Suprapubic skin (tissue), 4 donors: ENCODE measurements around the gene TMEM150A. TPM values are rescaled to one million over a fixed set of nuclear protein-coding genes. Genes with fewer than 3 reads are reported as not detected.

Experiments
- DNase-seq, 2 donors: peaks; one replicate each; pipeline ENCODE4 v3.0.0-alpha.2; 2019; ENCODE audit warnings: low spot score in 2 of 2
- H3K27ac ChIP-seq: fragments of 200-600 bp; sonication (generic); one replicate; pipeline ENCODE4 v1.5.1; 2019
- H3K27me3 ChIP-seq: fragments of 200-600 bp; sonication (generic); one replicate; pipeline ENCODE4 v1.5.1; 2019
- H3K36me3 ChIP-seq: fragments of 200-600 bp; sonication (generic); one replicate; pipeline ENCODE4 v1.5.1; 2019
- H3K4me1 ChIP-seq: fragments of 200-600 bp; sonication (generic); one replicate; pipeline ENCODE4 v1.5.1; 2019
- H3K4me3 ChIP-seq: fragments of 200-600 bp; sonication (generic); one replicate; pipeline ENCODE4 v1.5.1; 2019; ENCODE audit warnings: mild to moderate bottlenecking
- H3K9me3 ChIP-seq: fragments of 200-600 bp; sonication (generic); one replicate; pipeline ENCODE4 v1.5.1; 2019
- EP300 ChIP-seq: sonication (generic); formaldehyde crosslinking; IDR thresholded peaks from one replicate; pipeline ENCODE4 v1.6.1; 2017; ENCODE audit warnings: antibody characterized with exemption
- POLR2A ChIP-seq, 2 donors: fragments of 450-650 bp; IDR thresholded peaks; one replicate each; pipeline ENCODE4 v1.6.1; 2017; ENCODE audit warnings: antibody characterized with exemption in 2 of 2, mild to moderate bottlenecking in 2 of 2, moderate library complexity in 2 of 2
- POLR2AphosphoS5 ChIP-seq, 3 donors: sonication (generic); formaldehyde crosslinking; IDR thresholded peaks; one replicate each; pipeline ENCODE4 v1.6.1; 2017; ENCODE audit warnings: antibody characterized with exemption in 3 of 3
- WGBS: methylation state at CpG from one replicate; pipeline ENCODE4 v1.1.5; 2018; 5-methylcytosine and 5-hydroxymethylcytosine counted together
- total RNA-seq, 4 donors: library from RNA; depleted of rRNA; stranded (reverse); fragments of >200 nt; gene quantifications; one replicate each; pipeline ENCODE4 v1.1.0, GENCODE V29; 2016
- TF ChIP-seq, protein P1 (sequence below), 2 donors: fragments of 200-600 bp in 1 of 2; fragments of 450-650 bp in 1 of 2; sonication (generic) in 1 of 2; IDR thresholded peaks; one replicate each; pipeline ENCODE4 v1.5.1; 2016 to 2019; ENCODE audit warnings: antibody characterized with exemption in 2 of 2, mild to moderate bottlenecking in 1 of 2, moderate library complexity in 1 of 2

The TMEM150A gene
- total RNA-seq, 4 donors from 2014 or later: 13.1 to 15.0 (median 14.1) TPM

DNA sequence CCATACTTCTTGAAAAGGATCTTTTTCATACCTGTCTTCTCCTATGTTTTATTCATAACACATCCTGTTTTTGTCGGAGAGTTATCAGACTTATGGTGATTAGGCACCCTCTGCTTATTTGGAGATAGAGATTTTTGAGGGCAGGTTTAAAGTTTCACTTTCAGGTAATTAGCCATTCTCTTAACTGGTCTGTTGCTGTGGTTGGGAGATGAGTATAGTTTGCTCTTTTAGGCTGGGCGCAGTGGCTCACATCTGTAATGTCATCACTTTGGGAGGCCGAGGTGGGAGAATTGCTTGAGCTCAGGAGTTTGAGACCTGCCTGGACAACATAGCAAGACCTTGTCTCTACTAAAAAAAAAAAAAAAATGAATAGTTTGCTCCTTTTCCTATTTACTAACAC, 40.2 kb upstream of the TMEM150A start:
- no peaks in the 10 kb centered on the region for H3K9me3 ChIP-seq
- 90% methylated on average over 3 of the region's 3 CpGs for WGBS
- H3K27me3 ChIP-seq: no peaks in the 10 kb centered on the region
- no peak overlapping the region for H3K27ac ChIP-seq
- H3K36me3 ChIP-seq: peaks cover 99% of the 10 kb centered on the region
- no peak overlapping the region for H3K4me3 ChIP-seq
- peak in 1 of 2 donors; percentile 21 for DNase-seq
- TF ChIP-seq POLR2A (IDR thresholded peaks at IDR 0.05): no peak
- TF ChIP-seq, protein P1, sequence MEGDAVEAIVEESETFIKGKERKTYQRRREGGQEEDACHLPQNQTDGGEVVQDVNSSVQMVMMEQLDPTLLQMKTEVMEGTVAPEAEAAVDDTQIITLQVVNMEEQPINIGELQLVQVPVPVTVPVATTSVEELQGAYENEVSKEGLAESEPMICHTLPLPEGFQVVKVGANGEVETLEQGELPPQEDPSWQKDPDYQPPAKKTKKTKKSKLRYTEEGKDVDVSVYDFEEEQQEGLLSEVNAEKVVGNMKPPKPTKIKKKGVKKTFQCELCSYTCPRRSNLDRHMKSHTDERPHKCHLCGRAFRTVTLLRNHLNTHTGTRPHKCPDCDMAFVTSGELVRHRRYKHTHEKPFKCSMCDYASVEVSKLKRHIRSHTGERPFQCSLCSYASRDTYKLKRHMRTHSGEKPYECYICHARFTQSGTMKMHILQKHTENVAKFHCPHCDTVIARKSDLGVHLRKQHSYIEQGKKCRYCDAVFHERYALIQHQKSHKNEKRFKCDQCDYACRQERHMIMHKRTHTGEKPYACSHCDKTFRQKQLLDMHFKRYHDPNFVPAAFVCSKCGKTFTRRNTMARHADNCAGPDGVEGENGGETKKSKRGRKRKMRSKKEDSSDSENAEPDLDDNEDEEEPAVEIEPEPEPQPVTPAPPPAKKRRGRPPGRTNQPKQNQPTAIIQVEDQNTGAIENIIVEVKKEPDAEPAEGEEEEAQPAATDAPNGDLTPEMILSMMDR (IDR thresholded peaks at IDR 0.05): no peak
- no peak for TF ChIP-seq EP300
- no peak for TF ChIP-seq POLR2AphosphoS5 (IDR thresholded peaks at IDR 0.05)
- H3K4me1 ChIP-seq: peaks cover 1% of the 10 kb centered on the region

DNA sequence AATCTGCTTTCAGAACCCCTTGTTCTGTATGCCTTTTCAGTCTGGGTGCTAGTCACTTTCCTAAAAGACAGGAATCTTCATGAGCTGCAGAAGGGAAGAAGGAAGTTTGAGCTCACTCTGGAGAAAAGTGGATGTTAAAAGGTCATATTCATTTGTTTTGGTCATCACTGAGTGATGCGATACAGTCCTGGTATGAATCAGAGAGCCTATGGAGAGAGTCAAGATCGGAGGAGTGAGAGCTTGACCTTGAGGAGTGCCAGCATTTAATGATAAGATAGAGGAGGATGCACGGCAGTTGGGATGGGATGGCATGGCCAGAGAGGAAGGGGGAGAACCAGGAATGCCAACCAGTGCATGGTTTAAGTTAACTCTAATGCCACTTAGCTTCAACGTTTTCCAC, 33.1 kb upstream of the TMEM150A start:
- Histone ChIP-seq H3K27ac (no peak overlapping the region), H3K4me3 (no peak overlapping the region), H3K36me3 (peaks cover 96% of the 10 kb centered on the region), H3K9me3 (no peaks in the 10 kb centered on the region), H3K4me1 (peaks cover 2% of the 10 kb centered on the region), H3K27me3 (no peaks in the 10 kb centered on the region)
- TF ChIP-seq EP300 (no peak), POLR2A (IDR thresholded peaks at IDR 0.05) (no peak), POLR2AphosphoS5 (IDR thresholded peaks at IDR 0.05) (no peak)
- TF ChIP-seq, protein P1 (IDR thresholded peaks at IDR 0.05): no peak
- 69% methylated on average over 4 of the region's 4 CpGs for WGBS
- DNase-seq: no peak

DNA sequence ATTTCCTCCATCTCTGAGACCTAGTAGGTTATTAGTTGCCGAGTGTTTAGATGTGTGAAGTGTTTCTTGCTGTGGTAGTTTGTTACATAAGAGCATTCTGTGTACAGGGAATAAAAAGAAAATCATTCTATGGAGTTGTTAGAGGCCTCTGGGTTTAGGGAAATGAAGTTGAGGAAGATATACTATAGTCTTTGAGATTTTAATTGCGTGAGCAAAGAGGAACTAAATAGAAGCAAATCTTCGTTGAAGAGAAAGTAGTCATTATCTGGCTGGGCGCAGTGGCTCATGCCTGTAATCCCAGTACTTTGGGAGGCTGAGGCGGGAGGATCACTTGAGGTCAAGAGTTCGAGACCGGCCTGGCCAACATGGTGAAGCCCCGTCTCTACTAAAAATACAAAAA, 32.5 kb upstream of the TMEM150A start:
- peaks cover 2% of the 10 kb centered on the region for H3K4me1 ChIP-seq
- H3K27ac ChIP-seq: no peak overlapping the region
- 93% methylated on average over 8 of the region's 8 CpGs for WGBS
- TF ChIP-seq EP300: no peak
- TF ChIP-seq POLR2A (IDR thresholded peaks at IDR 0.05): no peak
- TF ChIP-seq, protein P1 (IDR thresholded peaks at IDR 0.05): no peak
- no peak for TF ChIP-seq POLR2AphosphoS5 (IDR thresholded peaks at IDR 0.05)
- no peaks in the 10 kb centered on the region for H3K9me3 ChIP-seq
- H3K4me3 ChIP-seq: no peak overlapping the region
- H3K36me3 ChIP-seq: peaks cover 97% of the 10 kb centered on the region
- peak in 1 of 2 donors; percentile 32 for DNase-seq
- no peaks in the 10 kb centered on the region for H3K27me3 ChIP-seq

DNA sequence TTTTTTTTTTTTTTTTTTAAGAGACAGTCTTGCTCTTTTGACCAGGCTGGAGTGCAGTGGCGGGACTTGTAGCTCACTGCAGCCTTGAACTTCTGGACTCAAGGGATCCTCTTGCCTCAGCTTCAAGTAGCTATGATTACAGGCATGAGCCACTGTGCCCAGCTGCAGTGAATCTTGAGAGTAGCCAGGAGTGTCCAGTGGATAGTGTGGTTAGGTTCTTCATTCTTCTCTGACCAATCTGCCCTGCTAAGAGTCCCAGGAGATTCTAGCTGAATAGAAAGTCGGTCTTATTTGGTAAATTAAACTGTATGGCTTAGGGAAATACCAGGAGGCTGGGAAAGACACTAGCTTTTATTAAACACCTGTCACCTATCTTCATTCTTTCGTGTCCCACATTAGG, 28.8 kb upstream of the TMEM150A start:
- WGBS: 96% methylated on average over 3 of the region's 3 CpGs

DNA sequence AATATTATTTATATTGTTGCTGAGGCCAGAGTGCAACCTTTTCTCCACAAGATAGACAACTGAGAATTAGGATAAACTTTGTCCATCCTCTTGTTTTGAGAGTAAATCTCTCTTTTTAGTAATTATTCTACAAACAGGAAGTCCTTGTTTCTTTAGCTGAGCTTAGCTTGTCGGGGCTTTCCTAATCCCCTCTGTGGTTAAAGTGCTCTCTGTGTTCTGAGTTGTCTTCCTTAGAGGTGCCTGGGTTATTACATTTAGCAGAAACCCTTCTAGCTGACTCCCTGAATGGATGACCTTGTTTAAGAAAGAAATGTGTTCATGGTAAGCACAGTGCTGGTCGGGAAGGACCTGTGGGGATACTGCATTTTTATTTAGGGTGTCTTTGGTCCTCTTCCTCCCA, 26.2 kb upstream of the TMEM150A start:
- Histone ChIP-seq H3K27ac (no peak overlapping the region), H3K4me1 (no peaks in the 10 kb centered on the region), H3K36me3 (peaks cover 98% of the 10 kb centered on the region), H3K4me3 (no peak overlapping the region), H3K9me3 (no peaks in the 10 kb centered on the region), H3K27me3 (no peaks in the 10 kb centered on the region)
- no peak for DNase-seq
- TF ChIP-seq, protein P1 (IDR thresholded peaks at IDR 0.05): no peak
- no peak for TF ChIP-seq POLR2AphosphoS5 (IDR thresholded peaks at IDR 0.05)
- TF ChIP-seq EP300: no peak
- no peak for TF ChIP-seq POLR2A (IDR thresholded peaks at IDR 0.05)
- 88% methylated on average over 2 of the region's 2 CpGs for WGBS

More for the DNA sequence above, 28.8 kb upstream of the TMEM150A start:
- no peaks in the 10 kb centered on the region for H3K27me3 ChIP-seq
- peaks cover 96% of the 10 kb centered on the region for H3K36me3 ChIP-seq
- peak in 1 of 2 donors; percentile 32 for DNase-seq
- no peaks in the 10 kb centered on the region for H3K9me3 ChIP-seq
- no peak overlapping the region for H3K4me3 ChIP-seq
- no peaks in the 10 kb centered on the region for H3K4me1 ChIP-seq
- H3K27ac ChIP-seq: no peak overlapping the region
- TF ChIP-seq, protein P1 (IDR thresholded peaks at IDR 0.05): no peak
- TF ChIP-seq POLR2A (IDR thresholded peaks at IDR 0.05): no peak
- TF ChIP-seq EP300: no peak
- no peak for TF ChIP-seq POLR2AphosphoS5 (IDR thresholded peaks at IDR 0.05)
